Activated CD8-positive, alpha-beta T cell treated with anti-CD3 and anti-CD28 coated beads for 36 hours (primary cell): ENCODE results near the gene TASP1. TPM values are rescaled to one million over a fixed set of nuclear protein-coding genes. Genes with fewer than 3 reads are reported as not detected.

Experiments
- ATAC-seq: fragments of 200-7000 bp; cut with Tn5 transposase; one replicate; pipeline ENCODE4 v1.10.0; 2021; ENCODE audit warnings: mild to moderate bottlenecking, moderate library complexity
- CTCF ChIA-PET: fragments of 350-600 bp; sonication (Branson Sonifier 250); formaldehyde crosslinking; loops from one replicate; lab custom pipeline; 2021; ENCODE audit warnings: antibody characterized with exemption; lab: Charles Lee
- POLR2A ChIA-PET: fragments of 350-600 bp; sonication (Branson Sonifier 250); formaldehyde crosslinking; loops from one replicate; lab custom pipeline; 2021; ENCODE audit warnings: antibody characterized with exemption; lab: Charles Lee
- DNase-seq: peaks from one replicate; pipeline ENCODE4 v3.0.0-alpha.2; 2020
- H3K27ac Mint-ChIP-seq: one replicate; pipeline ENCODE4 v1.8.0; 2021; ENCODE audit warnings: mild to moderate bottlenecking, mixed read lengths
- H3K27me3 Mint-ChIP-seq: one replicate; pipeline ENCODE4 v1.8.0; 2021; ENCODE audit warnings: mixed read lengths
- H3K36me3 Mint-ChIP-seq: one replicate; pipeline ENCODE4 v1.8.0; 2021; ENCODE audit warnings: low read depth, mixed read lengths
- H3K4me1 Mint-ChIP-seq: one replicate; pipeline ENCODE4 v1.8.0; 2021; ENCODE audit warnings: low read depth, mixed read lengths
- H3K4me3 Mint-ChIP-seq: one replicate; pipeline ENCODE4 v1.8.0; 2021; ENCODE audit warnings: mild to moderate bottlenecking, moderate library complexity, mixed read lengths
- H3K9me3 Mint-ChIP-seq: one replicate; pipeline ENCODE4 v1.8.0; 2021; ENCODE audit warnings: mixed read lengths
- CTCF ChIP-seq: fragments of 200-600 bp; IDR thresholded peaks from one replicate; pipeline ENCODE4 v1.8.0; 2022; ENCODE audit warnings: antibody characterized with exemption, mild to moderate bottlenecking
- intact Hi-C: fragments of 100-400 bp; cut with micrococcal nuclease; formaldehyde crosslinking; loops from one replicate; pipeline ENCODE4 v1.10.0; 2022
- total RNA-seq, 2 experiments: library from RNA; stranded (reverse); gene quantifications; one replicate each; pipeline ENCODE4 v1.2.3, GENCODE V29; 2021

Gene TASP1
- total RNA-seq, 2 experiments from 2014 or later: 8.7 to 8.8 TPM

GRCh38 chr20:13461849-13462458 is 176.8 kb downstream of the TASP1 start:
- no peaks in the 10 kb centered on the region for H3K4me1 Mint-ChIP-seq
- no peak overlapping the region for H3K27ac Mint-ChIP-seq
- peaks cover 3% of the 10 kb centered on the region for H3K36me3 Mint-ChIP-seq
- intact Hi-C loops: no loop called here
- no peak for DNase-seq
- H3K4me3 Mint-ChIP-seq: no peak overlapping the region
- POLR2A ChIA-PET: no interaction called here
- TF ChIP-seq CTCF: no peak
- CTCF ChIA-PET: interaction anchor here (0.9 to 3.4 kb wide), 3 partner anchors 82 to 341 kb away, joined by 3 to 25 read pairs (median 4); no protein-coding TSS in a partner anchor
- H3K27me3 Mint-ChIP-seq: no peaks in the 10 kb centered on the region
- ATAC-seq: no peak
- no peaks in the 10 kb centered on the region for H3K9me3 Mint-ChIP-seq

- POLR2A ChIA-PET: no interaction called here
- Mint-ChIP-seq H3K27ac (no peak overlapping the region), H3K4me1 (no peaks in the 10 kb centered on the region)
Observed at GRCh38 chr20:13458860-13459451, 179.8 kb downstream of the TASP1 start.

GRCh38 chr20:13457487-13457886 is 181.2 kb downstream of the TASP1 start:
- ChIA-PET CTCF (interaction anchor here (1.1 kb wide), 1 partner anchor 10 kb away, joined by 9 read pairs; no protein-coding TSS in a partner anchor), POLR2A (no interaction called here)
- Mint-ChIP-seq H3K27me3 (no peaks in the 10 kb centered on the region), H3K9me3 (no peaks in the 10 kb centered on the region), H3K4me3 (no peak overlapping the region), H3K36me3 (peaks cover 16% of the 10 kb centered on the region), H3K4me1 (no peaks in the 10 kb centered on the region), H3K27ac (no peak overlapping the region)
- intact Hi-C loops: no loop called here
- DNase-seq: no peak
- ATAC-seq: no peak
- no peak for TF ChIP-seq CTCF

More at GRCh38 chr20:13458860-13459451, 179.8 kb downstream of the TASP1 start:
- Mint-ChIP-seq H3K9me3 (no peaks in the 10 kb centered on the region), H3K36me3 (peaks cover 5% of the 10 kb centered on the region), H3K4me3 (no peak overlapping the region), H3K27me3 (no peaks in the 10 kb centered on the region)
- peak; percentile 64 for TF ChIP-seq CTCF
- CTCF ChIA-PET: interaction anchor here (0.7 to 3.4 kb wide), 5 partner anchors 9 to 201 kb away, joined by 3 to 25 read pairs (median 8); no protein-coding TSS in a partner anchor
- ATAC-seq (peak; percentile 70), DNase-seq (peak; percentile 27)
- intact Hi-C loops: no loop called here

- no peak overlapping the region for H3K27ac Mint-ChIP-seq
- TF ChIP-seq CTCF: no peak
- ATAC-seq (no peak), DNase-seq (no peak)
- intact Hi-C loops: no loop called here
- POLR2A ChIA-PET: no interaction called here
- no peak overlapping the region for H3K4me3 Mint-ChIP-seq
- no peaks in the 10 kb centered on the region for H3K4me1 Mint-ChIP-seq
- H3K27me3 Mint-ChIP-seq: no peaks in the 10 kb centered on the region
- CTCF ChIA-PET: no interaction called here
- no peaks in the 10 kb centered on the region for H3K9me3 Mint-ChIP-seq
- peaks cover 24% of the 10 kb centered on the region for H3K36me3 Mint-ChIP-seq
Observed at GRCh38 chr20:13455713-13456112, 183.0 kb downstream of the TASP1 start.

GRCh38 chr20:13453367-13453766 is 185.4 kb downstream of the TASP1 start:
- H3K36me3 Mint-ChIP-seq: peaks cover 31% of the 10 kb centered on the region
- POLR2A ChIA-PET: no interaction called here
- ATAC-seq (no peak), DNase-seq (no peak)
- peaks cover 3% of the 10 kb centered on the region for H3K4me1 Mint-ChIP-seq
- intact Hi-C loops: no loop called here
- no peak overlapping the region for H3K4me3 Mint-ChIP-seq
- H3K9me3 Mint-ChIP-seq: peaks cover 4% of the 10 kb centered on the region
- no peak for TF ChIP-seq CTCF
- no peaks in the 10 kb centered on the region for H3K27me3 Mint-ChIP-seq
- CTCF ChIA-PET: no interaction called here
- no peak overlapping the region for H3K27ac Mint-ChIP-seq
